Stimulated activated naive CD8-positive, alpha-beta T cell treated with anti-CD3 and anti-CD28 coated beads, Interleukin-15, amount 100 ng/mL, for 72 hours (primary cell): ENCODE results near the gene IDH2.

Experiments used
- ATAC-seq: fragments of 150-1000 bp; cut with Tn5 transposase; 2 replicates; pipeline ENCODE4 v1.10.0; 2021; ENCODE audit warnings: mild to moderate bottlenecking, moderate library complexity
- DNase-seq, 2 donors: peaks; one replicate each; pipeline ENCODE4 v3.0.0; 2021 to 2022
- H3K27ac Mint-ChIP-seq, 2 donors: one replicate each; pipeline ENCODE4 v1.8.0; 2022; ENCODE audit warnings: mild to moderate bottlenecking in 2 of 2, mixed read lengths in 2 of 2, moderate library complexity in 2 of 2
- H3K27me3 Mint-ChIP-seq: one replicate; pipeline ENCODE4 v1.8.0; 2022; ENCODE audit warnings: mixed read lengths
- H3K4me1 Mint-ChIP-seq: one replicate; pipeline ENCODE4 v1.8.0; 2022; ENCODE audit warnings: mild to moderate bottlenecking, mixed read lengths
- H3K4me3 Mint-ChIP-seq, 2 donors: one replicate each; pipeline ENCODE4 v1.8.0; 2022; ENCODE audit warnings: mild to moderate bottlenecking in 2 of 2, mixed read lengths in 2 of 2, moderate library complexity in 1 of 2
- H3K9me3 Mint-ChIP-seq, 2 donors: one replicate each; pipeline ENCODE4 v1.8.0; 2022; ENCODE audit warnings: mixed read lengths in 2 of 2

Gene IDH2

GRCh38 chr15:90036806-90037510 lies 65.3 kb downstream of the IDH2 start:
- peak overlapping the region; percentile 94 to 98 for H3K27ac Mint-ChIP-seq
- DNase-seq (no peak), ATAC-seq (no peak)
- peaks cover 87% of the 10 kb centered on the region for H3K4me1 Mint-ChIP-seq
- H3K27me3 Mint-ChIP-seq, result no peaks in the 10 kb centered on the region
- peak overlapping the region; percentile 13 to 54 for H3K4me3 Mint-ChIP-seq
- no peaks in the 10 kb centered on the region for H3K9me3 Mint-ChIP-seq

- peak overlapping the region; percentile 34 to 54 for H3K4me3 Mint-ChIP-seq
- DNase-seq (no peak), ATAC-seq (no peak)
- peak overlapping the region; percentile 84 to 98 for H3K27ac Mint-ChIP-seq
- H3K4me1 Mint-ChIP-seq, result peaks cover 93% of the 10 kb centered on the region
- H3K9me3 Mint-ChIP-seq, result no peaks in the 10 kb centered on the region
- no peaks in the 10 kb centered on the region for H3K27me3 Mint-ChIP-seq
Observed at GRCh38 chr15:90036343-90036742, 65.9 kb downstream of the IDH2 start.

GRCh38 chr15:90035840-90036230 lies 66.4 kb downstream of the IDH2 start:
- Mint-ChIP-seq H3K4me1 (peaks cover 95% of the 10 kb centered on the region), H3K9me3 (no peaks in the 10 kb centered on the region), H3K4me3 (peak overlapping the region; percentile 34 to 54), H3K27me3 (no peaks in the 10 kb centered on the region), H3K27ac (peak overlapping the region; percentile 78 to 98)
- no peak for DNase-seq
- no peak for ATAC-seq

- ATAC-seq, result no peak
- DNase-seq, result no peak
- H3K9me3 Mint-ChIP-seq, result no peaks in the 10 kb centered on the region
- peak overlapping the region; percentile 93 to 98 for H3K27ac Mint-ChIP-seq
- H3K4me3 Mint-ChIP-seq, result peak overlapping the region; percentile 65 to 71
- no peaks in the 10 kb centered on the region for H3K27me3 Mint-ChIP-seq
- peaks cover 95% of the 10 kb centered on the region for H3K4me1 Mint-ChIP-seq
Observed at GRCh38 chr15:90035095-90035839, 67.0 kb downstream of the IDH2 start.

GRCh38 chr15:90033448-90033847 lies 68.8 kb downstream of the IDH2 start:
- Mint-ChIP-seq H3K27me3 (no peaks in the 10 kb centered on the region), H3K4me3 (peak overlapping the region; percentile 65 to 71), H3K4me1 (peaks cover 88% of the 10 kb centered on the region), H3K9me3 (no peaks in the 10 kb centered on the region), H3K27ac (peak overlapping the region; percentile 92 to 93)
- ATAC-seq (no peak), DNase-seq (no peak)
